Measurements from ENCODE around the gene CDH4.

DNA sequence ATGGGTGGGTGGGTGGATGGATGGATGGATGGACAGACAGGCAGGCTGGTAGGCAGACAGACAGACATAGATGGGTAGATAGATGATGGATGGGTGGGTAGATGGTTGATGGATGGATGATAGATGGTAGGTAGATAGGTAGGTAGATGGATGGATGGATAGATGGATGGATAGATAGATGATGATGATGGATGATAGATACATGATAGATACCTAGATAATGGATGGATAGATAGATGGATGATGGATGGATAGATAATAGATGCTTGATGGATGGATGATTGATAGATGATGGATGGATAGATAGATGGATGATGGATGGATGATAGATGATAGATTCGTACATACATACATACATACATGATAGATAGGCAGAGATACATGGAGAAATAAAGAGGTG is 368.1 kb downstream of the CDH4 start:
- TF ChIP-seq, protein P1, sequence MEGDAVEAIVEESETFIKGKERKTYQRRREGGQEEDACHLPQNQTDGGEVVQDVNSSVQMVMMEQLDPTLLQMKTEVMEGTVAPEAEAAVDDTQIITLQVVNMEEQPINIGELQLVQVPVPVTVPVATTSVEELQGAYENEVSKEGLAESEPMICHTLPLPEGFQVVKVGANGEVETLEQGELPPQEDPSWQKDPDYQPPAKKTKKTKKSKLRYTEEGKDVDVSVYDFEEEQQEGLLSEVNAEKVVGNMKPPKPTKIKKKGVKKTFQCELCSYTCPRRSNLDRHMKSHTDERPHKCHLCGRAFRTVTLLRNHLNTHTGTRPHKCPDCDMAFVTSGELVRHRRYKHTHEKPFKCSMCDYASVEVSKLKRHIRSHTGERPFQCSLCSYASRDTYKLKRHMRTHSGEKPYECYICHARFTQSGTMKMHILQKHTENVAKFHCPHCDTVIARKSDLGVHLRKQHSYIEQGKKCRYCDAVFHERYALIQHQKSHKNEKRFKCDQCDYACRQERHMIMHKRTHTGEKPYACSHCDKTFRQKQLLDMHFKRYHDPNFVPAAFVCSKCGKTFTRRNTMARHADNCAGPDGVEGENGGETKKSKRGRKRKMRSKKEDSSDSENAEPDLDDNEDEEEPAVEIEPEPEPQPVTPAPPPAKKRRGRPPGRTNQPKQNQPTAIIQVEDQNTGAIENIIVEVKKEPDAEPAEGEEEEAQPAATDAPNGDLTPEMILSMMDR (conservative IDR thresholded peaks at IDR 0.05; ENCODE audit: low read length): no peak
- TF ChIP-seq EZH2phosphoT487 (IDR thresholded peaks at IDR 0.05; ENCODE audit: borderline replicate concordance, low read depth, low read length): no peak

Data from OCI-LY7 (cell line).